ENCODE data around the gene ANO10.
A peak's percentile ranks its signal among the peaks of the same experiment; 100 is the strongest.

The ANO10 gene

DNA sequence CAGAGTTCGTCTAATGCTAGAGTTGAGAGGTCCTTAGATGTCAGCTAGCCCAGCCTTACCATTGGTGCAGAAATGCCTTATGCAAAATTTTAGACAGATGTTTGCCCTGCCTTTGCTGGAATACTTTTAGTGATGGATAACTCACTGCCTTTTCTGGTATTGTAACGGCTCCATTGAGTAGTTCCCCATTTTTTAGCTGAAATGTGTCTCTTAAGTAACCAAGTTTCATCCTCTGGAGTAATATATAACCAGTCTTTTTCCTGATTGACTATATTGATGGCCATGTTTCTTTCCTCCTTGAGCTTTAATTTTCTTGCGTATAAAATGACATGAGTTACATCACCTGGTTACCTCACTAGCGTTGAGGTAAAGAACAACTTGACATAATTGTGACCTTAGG, 290.4 kb downstream of the ANO10 start:
- H3K27ac ChIP-seq (ENCODE audit: low read depth, low read length), result no peak overlapping the region
- H3K27me3 ChIP-seq (ENCODE audit: control insufficient read depth in 1 of 2, insufficient read depth in 2 of 2, low read length in 2 of 2), result no peaks in the 10 kb centered on the region
- H3K9ac ChIP-seq (ENCODE audit: low read length), result no peak overlapping the region
- H3K4me3 ChIP-seq (ENCODE audit: low read depth in 1 of 2, low read length in 2 of 2), result no peak overlapping the region
- no peaks in the 10 kb centered on the region for H3K36me3 ChIP-seq (ENCODE audit: insufficient read depth, low read length)
- H3K4me1 ChIP-seq (ENCODE audit: insufficient read depth, low read length), result peaks cover 26% of the 10 kb centered on the region
- no peaks in the 10 kb centered on the region for H3K9me3 ChIP-seq (ENCODE audit: low read length)

DNA sequence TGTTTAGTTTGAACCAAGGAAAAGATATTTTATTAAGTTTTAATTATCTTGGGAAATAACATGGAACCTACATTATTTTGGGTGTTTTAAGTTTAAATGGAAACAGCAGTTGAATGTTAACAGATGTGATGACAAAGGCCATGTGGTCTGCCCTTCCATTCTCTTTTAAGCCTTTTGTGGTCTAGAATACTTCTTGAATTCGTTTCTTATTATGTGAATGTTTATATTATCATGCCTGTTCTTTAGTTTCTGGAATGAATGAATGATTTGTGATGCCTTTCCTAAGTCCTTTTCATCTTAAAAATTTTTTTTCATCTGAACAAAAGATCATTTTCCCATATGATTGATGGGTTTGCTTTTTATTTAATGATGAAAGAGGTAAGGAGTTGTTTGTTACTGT, 290.8 kb downstream of the ANO10 start:
- no peak overlapping the region for H3K9ac ChIP-seq (ENCODE audit: low read length)
- no peaks in the 10 kb centered on the region for H3K36me3 ChIP-seq (ENCODE audit: insufficient read depth, low read length)
- no peaks in the 10 kb centered on the region for H3K27me3 ChIP-seq (ENCODE audit: control insufficient read depth in 1 of 2, insufficient read depth in 2 of 2, low read length in 2 of 2)
- H3K27ac ChIP-seq (ENCODE audit: low read depth, low read length), result no peak overlapping the region
- peaks cover 30% of the 10 kb centered on the region for H3K4me1 ChIP-seq (ENCODE audit: insufficient read depth, low read length)
- no peaks in the 10 kb centered on the region for H3K9me3 ChIP-seq (ENCODE audit: low read length)
- no peak overlapping the region for H3K4me3 ChIP-seq (ENCODE audit: low read depth in 1 of 2, low read length in 2 of 2)

DNA sequence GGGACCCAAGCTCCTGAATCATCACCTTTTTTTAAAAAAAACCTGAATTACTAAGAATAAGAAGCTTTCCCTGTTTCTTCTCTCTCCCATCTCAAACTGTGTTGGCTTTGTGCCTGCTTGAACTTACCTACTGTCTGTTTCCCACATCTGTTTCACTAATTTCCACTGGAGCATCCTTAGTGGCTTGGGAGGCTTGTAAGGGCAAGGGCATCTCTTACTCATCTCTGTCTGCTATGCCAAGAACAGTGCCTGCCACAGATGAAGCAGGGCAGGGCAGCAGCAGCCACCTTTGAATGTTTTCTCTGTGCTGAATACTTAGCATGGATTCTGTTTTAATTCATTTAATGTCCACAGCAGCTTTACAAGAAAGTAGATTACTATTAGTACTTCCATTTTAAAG, 293.2 kb downstream of the ANO10 start:
- Histone ChIP-seq H3K27me3 (ENCODE audit: control insufficient read depth in 1 of 2, insufficient read depth in 2 of 2, low read length in 2 of 2) (no peaks in the 10 kb centered on the region), H3K27ac (ENCODE audit: low read depth, low read length) (no peak overlapping the region), H3K9me3 (ENCODE audit: low read length) (no peaks in the 10 kb centered on the region), H3K36me3 (ENCODE audit: insufficient read depth, low read length) (no peaks in the 10 kb centered on the region), H3K4me1 (ENCODE audit: insufficient read depth, low read length) (peaks cover 37% of the 10 kb centered on the region), H3K9ac (ENCODE audit: low read length) (no peak overlapping the region), H3K4me3 (ENCODE audit: low read depth in 1 of 2, low read length in 2 of 2) (no peak overlapping the region)

DNA sequence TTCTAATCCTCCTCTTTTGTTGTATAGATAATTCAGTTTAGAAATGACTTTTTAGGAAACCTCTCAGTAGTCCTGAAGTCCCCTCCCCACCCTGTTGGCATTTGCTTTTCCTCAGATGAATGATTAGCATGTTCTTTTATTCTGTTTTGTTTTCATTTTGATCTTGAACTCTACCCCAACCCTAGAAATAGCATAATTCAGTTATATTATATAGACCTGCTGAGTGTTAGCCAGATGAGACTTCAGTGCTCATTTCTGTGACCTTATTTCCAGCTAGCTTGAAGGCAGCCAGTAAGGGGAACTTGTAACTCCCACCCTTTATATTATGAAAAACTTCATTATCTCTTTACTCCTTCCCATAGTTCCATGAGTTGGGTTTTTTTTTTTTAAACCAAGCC, 294.2 kb downstream of the ANO10 start:
- Histone ChIP-seq H3K27ac (ENCODE audit: low read depth, low read length) (no peak overlapping the region), H3K9me3 (ENCODE audit: low read length) (no peaks in the 10 kb centered on the region), H3K4me1 (ENCODE audit: insufficient read depth, low read length) (peaks cover 37% of the 10 kb centered on the region), H3K9ac (ENCODE audit: low read length) (no peak overlapping the region), H3K4me3 (ENCODE audit: low read depth in 1 of 2, low read length in 2 of 2) (no peak overlapping the region), H3K27me3 (ENCODE audit: control insufficient read depth in 1 of 2, insufficient read depth in 2 of 2, low read length in 2 of 2) (no peaks in the 10 kb centered on the region), H3K36me3 (ENCODE audit: insufficient read depth, low read length) (no peaks in the 10 kb centered on the region)

DNA sequence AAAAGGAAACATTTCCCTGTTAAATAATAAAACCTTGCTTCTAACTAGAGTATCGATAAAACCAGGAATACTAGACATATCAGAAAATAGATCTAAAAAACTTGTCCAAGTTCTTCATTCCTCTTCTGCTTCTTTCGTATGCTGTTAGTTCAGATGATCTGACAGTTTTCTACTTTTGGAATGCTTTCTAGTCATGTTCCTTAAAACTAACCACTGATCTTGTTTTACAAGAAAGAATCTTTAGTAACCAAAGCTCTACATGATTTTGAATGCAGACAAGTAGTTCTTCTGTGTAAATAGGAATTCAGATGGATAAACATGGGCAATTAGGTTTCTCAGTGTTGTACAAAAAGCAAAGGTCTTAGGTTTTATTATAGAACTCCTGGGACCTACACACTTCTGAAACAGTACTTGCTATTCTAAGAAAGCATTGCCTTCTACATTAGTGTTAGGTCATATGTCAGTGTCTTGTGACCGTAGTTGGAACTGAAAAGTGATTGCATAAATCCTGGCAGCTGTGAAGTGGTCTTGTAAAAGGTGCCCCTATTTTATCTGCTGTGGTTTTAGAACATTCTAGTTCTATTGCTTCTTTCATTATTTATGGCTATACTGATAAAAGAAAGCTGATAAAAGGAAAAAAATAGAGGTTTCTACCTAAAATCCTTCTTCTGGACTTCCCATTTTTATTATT, 294.8 kb downstream of the ANO10 start:
- Histone ChIP-seq H3K9ac (ENCODE audit: low read length) (peak overlapping the region; percentile 0), H3K9me3 (ENCODE audit: low read length) (no peaks in the 10 kb centered on the region), H3K4me3 (ENCODE audit: low read depth in 1 of 2, low read length in 2 of 2) (no peak overlapping the region), H3K36me3 (ENCODE audit: insufficient read depth, low read length) (no peaks in the 10 kb centered on the region), H3K27ac (ENCODE audit: low read depth, low read length) (no peak overlapping the region), H3K4me1 (ENCODE audit: insufficient read depth, low read length) (peaks cover 37% of the 10 kb centered on the region), H3K27me3 (ENCODE audit: control insufficient read depth in 1 of 2, insufficient read depth in 2 of 2, low read length in 2 of 2) (no peaks in the 10 kb centered on the region)

DNA sequence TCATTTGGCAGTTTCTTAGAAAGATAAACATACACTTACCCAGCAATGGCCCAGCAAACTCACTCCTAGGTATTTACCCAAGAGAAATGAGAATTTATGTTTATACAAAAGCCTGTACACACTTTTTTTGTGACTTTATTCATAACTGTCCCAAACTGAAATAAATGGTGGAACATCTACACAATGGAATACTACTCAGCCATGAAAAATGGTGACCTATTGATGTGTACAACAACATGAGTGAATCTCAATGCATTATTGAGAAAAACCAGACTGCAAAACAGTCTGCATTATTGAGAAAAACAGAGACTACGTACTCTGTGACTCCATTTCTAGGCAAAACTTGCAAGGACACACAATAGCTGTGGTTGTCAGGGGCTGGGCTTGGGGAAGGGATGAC, 298.3 kb downstream of the ANO10 start:
- no peaks in the 10 kb centered on the region for H3K9me3 ChIP-seq (ENCODE audit: low read length)
- H3K36me3 ChIP-seq (ENCODE audit: insufficient read depth, low read length), result no peaks in the 10 kb centered on the region
- no peak overlapping the region for H3K9ac ChIP-seq (ENCODE audit: low read length)
- no peak overlapping the region for H3K27ac ChIP-seq (ENCODE audit: low read depth, low read length)
- no peak overlapping the region for H3K4me3 ChIP-seq (ENCODE audit: low read depth in 1 of 2, low read length in 2 of 2)
- no peaks in the 10 kb centered on the region for H3K27me3 ChIP-seq (ENCODE audit: control insufficient read depth in 1 of 2, insufficient read depth in 2 of 2, low read length in 2 of 2)
- H3K4me1 ChIP-seq (ENCODE audit: insufficient read depth, low read length), result peaks cover 27% of the 10 kb centered on the region

DNA sequence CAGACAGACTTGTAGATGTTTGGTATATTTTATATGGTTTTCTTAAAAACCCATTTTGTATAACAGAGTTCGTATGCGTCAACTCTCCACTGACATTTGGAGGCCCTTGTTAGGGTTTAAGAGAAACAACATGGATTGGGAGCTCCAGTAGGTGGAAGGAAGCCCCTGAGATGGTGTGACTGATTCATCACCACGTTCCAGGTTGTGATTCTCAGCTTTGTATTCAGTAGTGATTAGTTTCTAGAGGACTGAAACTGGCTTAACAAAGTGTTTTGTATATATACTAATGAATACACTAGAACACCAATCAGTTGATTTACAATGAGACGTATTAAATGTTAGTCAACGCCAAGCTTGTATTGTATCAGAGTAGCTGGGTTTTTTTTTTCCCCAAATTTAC, 301.5 kb downstream of the ANO10 start:
- Histone ChIP-seq H3K27ac (ENCODE audit: low read depth, low read length) (no peak overlapping the region), H3K36me3 (ENCODE audit: insufficient read depth, low read length) (no peaks in the 10 kb centered on the region), H3K27me3 (ENCODE audit: control insufficient read depth in 1 of 2, insufficient read depth in 2 of 2, low read length in 2 of 2) (no peaks in the 10 kb centered on the region), H3K9me3 (ENCODE audit: low read length) (no peaks in the 10 kb centered on the region), H3K4me1 (ENCODE audit: insufficient read depth, low read length) (peaks cover 7% of the 10 kb centered on the region), H3K9ac (ENCODE audit: low read length) (no peak overlapping the region), H3K4me3 (ENCODE audit: low read depth in 1 of 2, low read length in 2 of 2) (no peak overlapping the region)

DNA sequence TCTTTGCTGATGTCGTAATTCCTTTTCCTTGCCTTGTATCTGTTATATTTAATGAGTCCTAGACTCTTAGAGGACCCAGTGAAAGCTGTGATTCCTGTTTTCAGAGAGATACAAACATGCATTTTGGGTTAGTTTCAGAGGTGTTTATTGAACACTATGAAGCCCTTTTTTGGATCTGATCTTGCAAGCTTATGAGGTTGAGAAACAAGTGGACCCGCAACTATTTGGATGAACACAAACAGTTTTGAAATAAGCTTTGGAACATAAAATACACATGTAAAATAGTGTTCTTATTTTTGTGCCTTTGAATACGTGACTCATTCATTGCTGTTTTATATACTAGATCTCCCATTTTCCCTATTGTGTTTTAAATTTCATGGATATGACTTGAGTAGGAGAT, 302.0 kb downstream of the ANO10 start:
- Histone ChIP-seq H3K9me3 (ENCODE audit: low read length) (no peaks in the 10 kb centered on the region), H3K36me3 (ENCODE audit: insufficient read depth, low read length) (no peaks in the 10 kb centered on the region), H3K27ac (ENCODE audit: low read depth, low read length) (no peak overlapping the region), H3K4me1 (ENCODE audit: insufficient read depth, low read length) (peaks cover 7% of the 10 kb centered on the region), H3K9ac (ENCODE audit: low read length) (no peak overlapping the region), H3K4me3 (ENCODE audit: low read depth in 1 of 2, low read length in 2 of 2) (no peak overlapping the region), H3K27me3 (ENCODE audit: control insufficient read depth in 1 of 2, insufficient read depth in 2 of 2, low read length in 2 of 2) (no peaks in the 10 kb centered on the region)

DNA sequence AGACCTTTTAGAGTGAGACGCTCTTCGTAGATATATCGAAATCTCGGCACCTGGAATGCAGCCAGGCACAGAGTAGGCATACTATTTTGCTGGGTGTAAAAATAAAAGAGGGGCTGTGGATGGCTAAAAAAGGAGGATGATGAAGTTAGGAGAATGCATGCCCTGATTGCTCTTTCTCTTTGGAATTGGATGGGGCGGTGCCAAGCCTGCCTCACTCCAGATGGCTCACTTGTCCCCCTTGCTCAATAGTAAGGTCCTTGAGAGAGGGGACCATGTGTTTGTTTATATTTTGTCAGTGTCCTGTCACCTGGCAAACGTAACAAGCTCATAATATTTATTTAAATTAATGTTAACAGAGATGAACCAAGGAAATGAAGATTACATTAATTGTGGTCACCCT, 302.4 kb downstream of the ANO10 start:
- Histone ChIP-seq H3K4me3 (ENCODE audit: low read depth in 1 of 2, low read length in 2 of 2) (no peak overlapping the region), H3K27me3 (ENCODE audit: control insufficient read depth in 1 of 2, insufficient read depth in 2 of 2, low read length in 2 of 2) (no peaks in the 10 kb centered on the region), H3K36me3 (ENCODE audit: insufficient read depth, low read length) (no peaks in the 10 kb centered on the region), H3K4me1 (ENCODE audit: insufficient read depth, low read length) (peaks cover 7% of the 10 kb centered on the region), H3K9ac (ENCODE audit: low read length) (no peak overlapping the region), H3K9me3 (ENCODE audit: low read length) (no peaks in the 10 kb centered on the region), H3K27ac (ENCODE audit: low read depth, low read length) (no peak overlapping the region)

DNA sequence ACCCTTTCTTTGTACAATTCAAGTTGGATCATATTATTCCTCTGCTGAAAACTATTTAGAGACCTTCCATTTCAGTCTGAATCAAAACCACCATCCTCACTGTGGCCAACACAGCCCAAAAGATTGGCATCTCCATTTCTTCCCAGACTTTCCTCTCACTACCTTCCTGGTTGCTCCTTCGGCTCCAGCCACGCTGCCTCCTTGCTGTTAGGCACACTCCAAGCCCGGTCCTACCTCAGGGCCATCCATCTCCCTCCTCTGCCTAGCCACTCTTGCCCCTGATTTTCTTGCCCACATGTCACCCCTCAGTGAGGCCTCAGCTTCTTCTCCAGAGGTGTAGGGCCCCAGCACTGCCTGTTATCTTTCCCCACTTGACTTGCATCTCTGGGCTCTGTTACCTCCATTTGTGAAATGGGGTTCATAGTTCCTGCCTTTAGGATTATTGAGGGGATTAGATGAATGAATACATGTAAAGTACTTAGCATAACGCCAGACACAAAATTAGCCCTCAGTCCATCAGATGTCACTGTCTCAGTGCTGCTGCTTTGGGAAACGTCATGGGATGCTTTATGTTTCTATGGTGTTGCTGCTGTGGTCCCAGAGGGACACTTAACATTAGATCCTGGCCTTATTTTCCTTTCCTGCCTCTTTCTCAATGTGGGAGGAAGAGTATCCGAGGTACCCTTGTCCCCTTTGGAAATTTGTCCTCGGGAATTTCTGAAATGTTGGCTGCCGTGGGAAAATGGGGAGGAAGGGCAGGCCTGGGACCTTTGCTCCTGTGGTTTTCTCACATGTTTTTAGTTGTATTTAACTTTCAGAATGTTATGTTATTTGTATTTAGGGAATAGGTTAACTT, 304.1 kb downstream of the ANO10 start:
- H3K9ac ChIP-seq (ENCODE audit: low read length), result no peak overlapping the region
- peaks cover 7% of the 10 kb centered on the region for H3K4me1 ChIP-seq (ENCODE audit: insufficient read depth, low read length)
- no peaks in the 10 kb centered on the region for H3K9me3 ChIP-seq (ENCODE audit: low read length)
- H3K27me3 ChIP-seq (ENCODE audit: control insufficient read depth in 1 of 2, insufficient read depth in 2 of 2, low read length in 2 of 2), result no peaks in the 10 kb centered on the region
- H3K4me3 ChIP-seq (ENCODE audit: low read depth in 1 of 2, low read length in 2 of 2), result no peak overlapping the region
- no peaks in the 10 kb centered on the region for H3K36me3 ChIP-seq (ENCODE audit: insufficient read depth, low read length)
- H3K27ac ChIP-seq (ENCODE audit: low read depth, low read length), result no peak overlapping the region

DNA sequence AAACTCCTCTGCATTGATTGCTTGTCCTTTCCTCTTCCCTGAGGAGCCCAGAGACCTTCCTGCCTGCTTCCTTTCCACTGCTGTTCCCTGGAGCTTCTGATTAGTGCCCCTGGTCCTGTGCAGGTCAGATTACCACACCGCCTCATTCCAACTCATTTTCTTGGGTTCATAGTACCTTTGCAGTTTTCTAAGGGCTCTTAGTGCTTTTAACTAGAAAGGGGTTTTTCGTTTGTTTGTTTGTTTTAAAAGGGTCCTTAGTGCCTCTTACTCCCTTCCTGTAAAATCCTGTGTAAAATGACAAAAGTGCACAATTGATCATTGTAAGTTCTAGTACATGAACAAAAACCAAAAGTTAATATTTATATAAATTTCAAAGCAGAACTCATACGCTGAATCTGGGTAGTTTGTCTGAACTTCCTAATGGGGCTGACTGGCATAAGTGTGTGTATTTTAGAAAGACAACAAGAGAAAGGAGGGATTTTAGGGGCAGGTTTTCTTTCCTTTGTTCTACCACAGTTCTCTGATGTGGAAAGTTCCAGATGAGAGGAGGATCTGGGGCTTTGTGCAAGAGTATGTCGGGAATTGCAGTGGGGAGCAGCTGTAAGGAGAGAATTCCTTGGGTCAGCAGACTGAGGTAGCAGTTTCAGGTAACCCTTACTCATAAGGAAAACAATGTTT, 304.9 kb downstream of the ANO10 start:
- Histone ChIP-seq H3K4me1 (ENCODE audit: insufficient read depth, low read length) (peaks cover 7% of the 10 kb centered on the region), H3K27ac (ENCODE audit: low read depth, low read length) (no peak overlapping the region), H3K9me3 (ENCODE audit: low read length) (no peaks in the 10 kb centered on the region), H3K9ac (ENCODE audit: low read length) (no peak overlapping the region), H3K4me3 (ENCODE audit: low read depth in 1 of 2, low read length in 2 of 2) (no peak overlapping the region), H3K27me3 (ENCODE audit: control insufficient read depth in 1 of 2, insufficient read depth in 2 of 2, low read length in 2 of 2) (no peaks in the 10 kb centered on the region), H3K36me3 (ENCODE audit: insufficient read depth, low read length) (no peaks in the 10 kb centered on the region)
